T-helper 22 cell (primary cell): ENCODE results near the gene CASK.
"Not testable (repeated sequence)": the region's sequence is repeated elsewhere in the genome, so short reads cannot be mapped to it uniquely, and the experiment has no call there.

Experiments
- DNase-seq: peaks from one replicate; pipeline ENCODE4 v3.0.0-alpha.2; 2020; ENCODE audit warnings: low read depth

The CASK gene

GRCh38 chrX:41629539-41629938 is 293.8 kb downstream of the CASK start:
- DNase-seq = no peak

- no peak for DNase-seq
These were observed 302.1 kb downstream of the CASK start for GRCh38 chrX:41621222-41621723.

GRCh38 chrX:41619221-41619620 is 304.1 kb downstream of the CASK start:
- no peak for DNase-seq

- no peak for DNase-seq
These were observed 306.4 kb downstream of the CASK start for GRCh38 chrX:41616935-41617334.

GRCh38 chrX:41616255-41616654 is 307.1 kb downstream of the CASK start:
- no peak for DNase-seq

- no peak for DNase-seq
These were observed 315.1 kb downstream of the CASK start for GRCh38 chrX:41608244-41608643.

- no peak for DNase-seq
These were observed 316.0 kb downstream of the CASK start for GRCh38 chrX:41607264-41607832.

GRCh38 chrX:41606057-41606456 is 317.3 kb downstream of the CASK start:
- DNase-seq = not testable (repeated sequence)

GRCh38 chrX:41604766-41605543 is 318.4 kb downstream of the CASK start:
- DNase-seq = no peak

GRCh38 chrX:41604177-41604576 is 319.2 kb downstream of the CASK start:
- DNase-seq = no peak

GRCh38 chrX:41603596-41603995 is 319.8 kb downstream of the CASK start:
- DNase-seq = no peak

- DNase-seq = no peak
These were observed 320.5 kb downstream of the CASK start for GRCh38 chrX:41602816-41603345.

- DNase-seq = no peak
These were observed 323.1 kb downstream of the CASK start for GRCh38 chrX:41600291-41600690.

GRCh38 chrX:41599507-41599906 is 323.8 kb downstream of the CASK start:
- DNase-seq = no peak

- DNase-seq = no peak
These were observed 326.8 kb downstream of the CASK start for GRCh38 chrX:41596596-41596995.

- DNase-seq = no peak
These were observed 328.7 kb downstream of the CASK start for GRCh38 chrX:41594634-41595033.

- DNase-seq = no peak
These were observed 331.4 kb downstream of the CASK start for GRCh38 chrX:41591906-41592305.

GRCh38 chrX:41590641-41591040 is 332.7 kb downstream of the CASK start:
- DNase-seq = no peak

GRCh38 chrX:41589634-41590270 is 333.6 kb downstream of the CASK start:
- DNase-seq = no peak

GRCh38 chrX:41588271-41588670 is 335.1 kb downstream of the CASK start:
- DNase-seq = no peak

- no peak for DNase-seq
These were observed 342.8 kb downstream of the CASK start for GRCh38 chrX:41580423-41581064.

GRCh38 chrX:41563876-41564275 is 359.5 kb downstream of the CASK start:
- no peak for DNase-seq
